8988T (cell line): ENCODE measurements around the gene HERC4.

Source experiments
- DNase-seq: peaks from one replicate; pipeline ENCODE4 v3.0.0; 2011

The HERC4 gene, protein sequence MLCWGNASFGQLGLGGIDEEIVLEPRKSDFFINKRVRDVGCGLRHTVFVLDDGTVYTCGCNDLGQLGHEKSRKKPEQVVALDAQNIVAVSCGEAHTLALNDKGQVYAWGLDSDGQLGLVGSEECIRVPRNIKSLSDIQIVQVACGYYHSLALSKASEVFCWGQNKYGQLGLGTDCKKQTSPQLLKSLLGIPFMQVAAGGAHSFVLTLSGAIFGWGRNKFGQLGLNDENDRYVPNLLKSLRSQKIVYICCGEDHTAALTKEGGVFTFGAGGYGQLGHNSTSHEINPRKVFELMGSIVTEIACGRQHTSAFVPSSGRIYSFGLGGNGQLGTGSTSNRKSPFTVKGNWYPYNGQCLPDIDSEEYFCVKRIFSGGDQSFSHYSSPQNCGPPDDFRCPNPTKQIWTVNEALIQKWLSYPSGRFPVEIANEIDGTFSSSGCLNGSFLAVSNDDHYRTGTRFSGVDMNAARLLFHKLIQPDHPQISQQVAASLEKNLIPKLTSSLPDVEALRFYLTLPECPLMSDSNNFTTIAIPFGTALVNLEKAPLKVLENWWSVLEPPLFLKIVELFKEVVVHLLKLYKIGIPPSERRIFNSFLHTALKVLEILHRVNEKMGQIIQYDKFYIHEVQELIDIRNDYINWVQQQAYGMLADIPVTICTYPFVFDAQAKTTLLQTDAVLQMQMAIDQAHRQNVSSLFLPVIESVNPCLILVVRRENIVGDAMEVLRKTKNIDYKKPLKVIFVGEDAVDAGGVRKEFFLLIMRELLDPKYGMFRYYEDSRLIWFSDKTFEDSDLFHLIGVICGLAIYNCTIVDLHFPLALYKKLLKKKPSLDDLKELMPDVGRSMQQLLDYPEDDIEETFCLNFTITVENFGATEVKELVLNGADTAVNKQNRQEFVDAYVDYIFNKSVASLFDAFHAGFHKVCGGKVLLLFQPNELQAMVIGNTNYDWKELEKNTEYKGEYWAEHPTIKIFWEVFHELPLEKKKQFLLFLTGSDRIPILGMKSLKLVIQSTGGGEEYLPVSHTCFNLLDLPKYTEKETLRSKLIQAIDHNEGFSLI

DNA sequence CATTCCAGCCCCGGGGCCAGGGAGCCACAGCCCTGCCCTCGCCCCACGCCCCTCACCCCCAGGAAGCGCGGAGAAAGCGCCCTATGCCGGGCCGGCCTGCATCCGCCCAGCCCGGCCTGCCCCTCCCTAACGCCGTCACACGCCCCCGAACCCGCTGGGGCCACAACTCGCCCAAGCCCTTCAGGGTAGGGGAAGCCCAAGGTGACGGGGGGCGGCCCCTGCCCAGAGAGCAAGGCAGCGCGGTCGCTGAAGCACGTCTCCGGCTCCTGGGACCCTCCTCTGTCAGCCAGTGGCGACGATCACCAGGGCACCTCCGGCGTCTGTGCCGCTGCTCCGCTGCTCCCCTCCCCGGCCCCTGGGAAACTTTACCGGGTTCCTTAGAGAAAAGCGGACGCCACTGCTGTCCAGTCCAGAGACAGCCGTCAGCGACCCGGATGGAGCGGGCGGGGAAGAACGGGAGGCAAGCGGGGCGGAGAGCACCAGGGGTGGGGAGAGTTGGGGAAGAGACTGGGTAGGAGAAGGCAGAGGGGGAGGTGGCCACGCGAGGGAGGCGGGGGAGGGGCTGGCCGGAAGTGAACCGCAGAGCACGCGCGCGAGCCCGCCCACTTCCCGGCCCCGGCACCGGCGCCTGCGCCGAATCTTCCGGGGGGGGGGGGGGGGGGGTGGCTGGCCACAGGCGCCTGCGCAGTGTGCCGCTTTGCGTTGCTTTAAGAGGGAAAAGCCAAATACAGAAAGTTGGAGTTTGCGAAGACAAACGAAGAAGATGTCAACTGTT is at the start of gene HERC4:
TSS of gene HERC4 (minus strand) at position 509 of the 775 bp plus-strand sequence. CDS start 2,175 bp downstream, outside the sequence.
- peak; percentile 77 for DNase-seq

DNA sequence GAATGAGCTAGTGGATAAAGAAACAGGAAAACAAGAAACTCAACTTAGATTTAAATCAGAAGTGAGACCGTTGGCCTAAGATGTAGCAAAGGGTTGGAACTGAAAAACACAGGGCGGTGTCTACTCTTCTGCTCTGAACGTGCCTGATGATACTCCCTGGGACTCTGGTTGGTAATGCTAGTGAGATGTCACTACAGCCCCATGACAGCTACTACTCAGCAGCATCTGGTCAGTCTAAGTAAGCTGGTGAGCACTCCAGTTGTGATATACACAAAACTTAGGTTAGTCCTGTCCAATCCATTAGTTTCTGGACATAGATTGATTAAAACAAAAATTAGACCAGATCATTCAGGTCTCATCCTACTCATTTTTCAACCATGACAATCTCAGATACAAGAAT is 49.6 kb upstream of the HERC4 start:
- no peak for DNase-seq

DNA sequence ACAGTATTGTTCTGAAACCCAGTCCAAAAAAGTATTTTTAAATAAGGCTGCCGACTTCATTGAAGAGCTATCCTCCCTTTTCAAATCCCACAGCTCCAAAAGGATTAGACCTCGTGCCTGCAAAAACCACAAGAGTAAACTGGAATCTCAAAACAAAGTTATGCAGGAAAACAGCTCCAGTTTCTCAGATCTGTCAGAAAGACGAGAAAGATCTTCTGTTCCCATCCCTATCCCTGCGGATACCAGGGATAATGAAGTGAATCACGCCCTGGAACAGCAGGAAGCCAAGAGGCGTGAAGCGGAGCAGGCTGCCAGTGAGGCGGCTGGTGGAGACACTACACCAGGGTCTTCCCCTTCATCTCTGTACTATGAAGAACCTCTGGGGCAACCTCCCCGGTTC is 46.8 kb upstream of the HERC4 start:
- DNase-seq = no peak

DNA sequence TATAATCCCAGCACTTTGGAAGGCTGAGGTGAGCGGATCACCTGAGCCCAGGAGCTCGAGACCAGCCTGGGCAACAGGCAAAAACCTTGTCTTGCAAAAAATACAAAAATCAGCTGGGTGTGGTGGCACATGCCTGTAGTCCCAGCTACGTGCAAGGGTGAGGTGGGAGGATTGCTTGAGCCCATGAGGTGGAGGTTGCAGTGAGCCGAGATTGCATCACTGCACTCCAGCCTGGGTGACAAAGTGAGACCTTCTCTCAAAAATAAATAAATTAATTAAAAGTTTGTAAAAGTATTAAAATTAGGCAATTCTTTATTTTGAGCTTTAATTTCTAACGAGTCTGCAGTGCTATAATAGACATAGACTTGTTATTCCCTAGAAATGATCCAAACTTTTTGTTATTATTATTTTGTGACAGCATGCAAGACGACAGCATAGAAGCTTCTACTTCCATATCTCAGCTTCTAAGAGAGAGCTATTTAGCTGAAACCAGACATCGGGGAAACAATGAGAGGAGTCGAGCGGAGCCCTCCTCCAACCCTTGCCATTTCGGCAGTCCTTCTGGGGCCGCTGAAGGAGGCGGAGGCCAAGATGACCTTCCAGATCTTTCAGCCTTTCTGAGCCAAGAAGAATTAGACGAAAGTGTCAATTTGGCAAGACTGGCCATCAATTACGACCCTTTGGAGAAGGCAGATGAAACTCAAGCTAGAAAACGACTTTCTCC is 46.1 kb upstream of the HERC4 start:
- no peak for DNase-seq

DNA sequence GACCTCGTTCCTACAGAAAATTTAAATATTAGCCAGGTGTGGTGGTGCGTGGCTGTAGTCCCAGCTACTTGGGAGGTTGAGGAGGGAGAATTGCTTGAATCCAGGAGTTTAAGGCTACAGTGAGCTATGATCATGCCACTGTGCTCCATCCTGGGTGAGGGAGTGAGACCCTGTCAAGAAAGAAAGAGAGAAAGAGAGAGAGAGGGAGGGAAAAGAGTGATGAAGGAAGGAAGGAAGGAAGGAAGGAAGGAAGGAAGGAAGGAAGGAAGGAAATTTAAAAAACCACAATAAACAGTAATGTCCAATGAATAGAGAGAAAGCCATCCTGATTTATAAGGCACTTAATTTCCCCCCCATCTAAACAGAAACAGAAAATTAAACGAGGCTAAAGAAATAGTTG is 43.6 kb upstream of the HERC4 start:
- DNase-seq = no peak

DNA sequence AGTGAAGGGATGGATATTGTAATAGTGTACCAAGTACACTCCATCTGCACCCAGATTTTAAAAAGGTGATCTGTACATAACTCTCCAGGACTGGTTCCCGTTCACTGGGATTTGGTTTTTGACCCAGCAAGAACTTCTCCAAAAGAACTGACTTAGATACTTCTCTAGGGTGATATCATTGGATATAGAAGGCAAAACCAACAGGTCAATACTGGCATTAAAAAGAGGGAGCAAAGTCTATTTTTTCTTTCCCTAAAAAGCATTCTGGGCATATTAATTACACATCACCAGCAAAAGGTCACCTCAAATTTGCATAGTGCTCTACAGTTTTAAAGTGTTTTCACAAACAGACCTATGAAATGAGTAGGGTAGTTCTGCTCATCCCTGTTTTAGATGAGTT is 37.8 kb upstream of the HERC4 start:
- no peak for DNase-seq

DNA sequence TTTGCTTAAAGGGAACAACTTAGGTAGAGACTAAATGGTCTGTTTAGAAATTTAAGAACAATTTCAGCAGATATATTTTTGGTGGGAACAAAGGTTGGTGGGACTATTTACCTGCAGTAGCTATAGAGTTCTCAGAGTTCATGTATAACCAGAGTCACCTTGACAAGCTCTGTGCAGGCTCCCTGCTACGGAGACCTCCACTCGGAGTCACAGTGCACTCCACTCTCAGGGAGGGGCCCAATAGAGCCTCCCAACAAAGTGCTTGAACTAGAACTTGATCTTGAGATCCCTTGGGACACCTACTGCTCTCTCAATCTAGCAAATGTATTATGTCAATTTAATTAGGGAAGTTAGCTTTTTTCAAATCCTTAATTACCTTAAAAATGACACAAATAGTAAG is 36.5 kb upstream of the HERC4 start:
- no peak for DNase-seq

DNA sequence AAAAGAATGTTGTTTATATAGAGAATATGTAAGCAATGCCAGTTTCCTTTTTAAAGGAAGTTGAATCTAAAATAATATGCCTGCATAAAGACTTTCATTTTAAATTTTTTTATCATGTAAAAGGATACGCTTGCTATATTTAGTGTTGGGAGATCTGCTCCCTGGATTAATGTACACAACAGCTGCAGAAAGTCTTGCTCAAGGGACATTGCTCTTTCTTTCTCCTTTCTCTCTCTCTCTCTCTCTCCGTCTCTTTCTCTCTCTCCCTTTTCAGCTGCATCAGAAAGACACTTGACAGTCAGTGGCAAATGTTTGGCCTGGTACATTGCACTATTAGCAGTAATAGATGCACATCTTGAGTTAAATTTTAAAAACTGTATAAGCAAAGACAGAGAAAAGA is 34.9 kb upstream of the HERC4 start:
- no peak for DNase-seq

DNA sequence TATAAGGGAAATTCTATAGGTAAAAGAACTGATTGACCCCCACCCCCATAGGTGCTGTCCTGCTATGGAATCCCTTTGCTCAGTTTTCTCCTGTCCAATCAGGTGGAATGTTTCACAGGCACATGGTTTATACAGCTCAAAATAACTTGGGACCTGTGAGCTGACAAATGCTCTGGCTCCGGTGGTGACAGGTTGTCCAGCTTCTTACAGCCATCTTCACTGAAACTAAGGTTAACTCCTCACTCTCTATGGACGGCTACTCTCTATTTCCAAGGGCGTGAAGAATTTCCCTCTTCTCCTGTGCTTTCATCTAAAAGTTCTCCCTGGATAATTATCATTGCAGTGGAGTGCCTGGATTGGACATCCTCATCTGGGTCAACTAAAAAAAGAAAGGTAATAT is 34.2 kb upstream of the HERC4 start, which contains the start of gene MYPN:
TSS of gene MYPN (plus strand) at position 158 of the 400 bp plus-strand sequence. CDS start 11,951 bp downstream, outside the sequence.
- no peak for DNase-seq

DNA sequence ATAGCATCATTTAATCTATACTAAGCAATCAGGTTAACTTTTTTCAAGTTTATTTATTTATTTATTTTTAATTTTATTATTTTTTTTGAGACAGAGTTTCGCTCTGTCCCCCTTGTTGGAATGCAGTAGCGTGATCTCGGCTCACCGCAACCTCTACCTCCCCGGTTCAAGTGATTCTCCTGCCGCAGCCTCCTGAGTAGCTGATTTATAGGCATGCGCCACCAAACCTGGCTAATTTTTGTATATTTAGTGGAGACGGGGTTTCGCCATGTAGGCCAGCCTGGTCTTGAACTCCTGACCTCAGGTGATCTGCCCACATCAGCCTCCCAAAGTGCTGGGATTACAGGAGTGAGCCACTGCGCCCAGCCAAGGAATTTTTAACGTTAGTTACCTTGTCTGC is 33.6 kb upstream of the HERC4 start:
- DNase-seq = no peak

DNA sequence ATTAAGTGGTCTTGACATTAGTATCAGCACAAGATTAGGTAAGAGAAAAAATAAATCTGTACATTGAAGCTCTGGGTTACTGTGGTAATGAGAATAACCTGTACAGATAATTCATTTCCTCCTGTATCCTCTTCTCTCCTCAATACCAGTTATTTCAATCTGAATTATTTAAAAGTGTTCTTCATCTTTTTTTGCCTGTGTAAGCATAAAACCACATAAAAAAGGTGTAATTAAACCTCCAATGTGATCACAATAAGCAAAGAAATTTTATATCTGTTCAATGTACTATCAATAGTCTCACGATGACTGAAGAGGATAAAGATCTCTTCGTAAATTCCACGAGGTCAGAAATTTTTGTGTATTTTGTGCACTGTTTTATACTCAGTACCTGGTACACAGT is 33.0 kb upstream of the HERC4 start:
- no peak for DNase-seq

DNA sequence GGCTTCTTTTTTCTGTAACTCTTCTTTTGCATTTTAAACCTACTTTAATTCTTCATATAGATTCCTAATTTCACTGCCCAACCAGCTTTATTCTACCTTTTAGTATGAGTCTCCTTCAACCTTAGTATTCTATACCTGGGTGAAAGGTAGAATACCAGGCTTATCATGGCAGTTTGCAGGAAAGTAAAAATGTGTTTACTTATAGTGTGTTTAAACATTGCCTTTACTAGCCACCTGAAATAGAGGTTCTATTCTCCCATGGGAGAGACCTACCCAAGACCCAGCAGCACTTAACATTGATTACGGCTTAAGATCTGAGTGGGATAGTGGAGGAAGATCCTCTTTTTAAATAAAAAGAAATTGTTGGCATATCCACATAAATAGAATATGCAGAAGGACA is 32.6 kb upstream of the HERC4 start:
- DNase-seq = no peak

DNA sequence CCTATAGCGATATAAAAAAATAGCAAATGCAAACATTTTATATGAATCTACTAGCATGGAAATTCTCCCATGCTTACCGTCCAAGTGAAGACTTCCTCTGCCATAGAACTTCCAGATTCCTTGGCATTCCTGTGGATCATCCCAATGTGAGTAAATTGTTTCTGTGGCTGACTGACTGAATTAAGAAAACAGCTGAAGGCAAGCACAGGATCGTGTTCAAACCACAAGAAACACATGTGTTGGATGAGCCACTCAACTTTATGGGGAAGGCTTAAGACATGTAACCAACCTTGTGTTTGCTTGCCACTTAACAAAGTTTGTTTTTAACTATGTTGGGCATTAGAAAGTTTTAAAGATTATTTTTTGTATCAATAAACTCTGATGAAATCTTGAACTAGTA is 31.6 kb upstream of the HERC4 start:
- no peak for DNase-seq

DNA sequence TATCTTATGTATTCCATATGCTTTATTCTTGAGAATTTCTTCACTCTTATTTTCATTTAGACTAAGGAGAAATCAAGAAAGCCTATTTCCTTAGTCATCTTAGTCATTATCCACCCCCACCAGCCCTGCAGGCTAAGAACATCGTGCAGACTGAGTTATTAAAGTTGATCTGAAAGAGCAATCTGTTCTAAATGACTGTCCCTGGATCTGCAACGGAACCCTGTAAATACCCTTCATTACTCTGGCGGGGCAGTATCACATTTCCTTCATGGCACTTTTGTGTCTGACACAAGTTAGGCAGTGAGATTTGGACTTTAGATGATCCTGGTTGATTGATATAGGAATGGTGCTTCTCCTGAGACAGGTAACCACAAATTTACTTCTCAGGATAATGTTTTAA is 30.7 kb upstream of the HERC4 start:
- no peak for DNase-seq

DNA sequence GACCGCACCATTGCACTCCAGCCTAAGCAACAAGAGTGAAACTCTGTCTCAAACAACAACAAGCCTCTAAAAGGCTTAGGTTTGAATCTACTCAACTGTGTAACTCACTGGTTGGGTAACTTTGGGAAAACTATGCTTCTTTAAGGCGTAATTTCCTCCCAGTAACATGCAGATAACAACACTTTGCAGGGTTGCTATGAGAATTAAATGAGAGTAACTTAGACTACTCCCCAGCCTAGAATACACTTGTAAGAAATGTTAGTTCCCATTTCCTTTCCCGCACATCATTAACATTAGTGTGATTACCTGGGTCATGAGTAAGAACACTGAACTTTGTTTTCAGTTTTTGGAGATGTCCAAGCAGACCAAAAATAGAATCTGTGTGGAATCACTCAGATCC is 28.8 kb upstream of the HERC4 start:
- DNase-seq = no peak

DNA sequence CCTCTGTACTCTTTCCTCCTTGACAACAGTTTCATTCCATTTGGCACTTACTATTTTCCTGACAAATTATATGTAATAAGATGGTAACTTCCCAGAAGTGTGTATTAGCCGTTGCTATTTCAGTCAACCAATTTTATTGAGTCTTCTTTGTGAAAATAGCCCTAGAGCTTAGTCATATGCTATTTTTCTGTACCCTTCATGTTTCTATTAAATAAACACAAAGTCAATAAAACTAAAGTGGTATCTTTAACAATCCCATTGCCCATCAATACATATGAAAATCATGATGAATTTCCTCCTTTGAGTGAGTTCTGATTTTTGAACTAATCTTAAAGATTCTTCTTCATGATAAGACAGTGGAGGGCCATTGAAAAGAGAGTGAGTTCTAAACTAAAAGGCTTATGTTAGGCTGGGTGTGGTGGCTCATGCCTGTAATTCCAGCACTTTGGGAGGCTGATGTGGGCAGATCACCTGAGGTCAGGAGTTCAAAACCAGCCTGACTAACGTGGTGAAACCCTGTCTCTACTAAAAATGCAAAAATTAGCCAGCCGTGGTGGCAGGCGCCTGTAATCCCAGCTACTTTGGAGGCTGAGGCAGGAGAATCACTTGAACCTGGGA is 28.3 kb upstream of the HERC4 start:
- DNase-seq = no peak

DNA sequence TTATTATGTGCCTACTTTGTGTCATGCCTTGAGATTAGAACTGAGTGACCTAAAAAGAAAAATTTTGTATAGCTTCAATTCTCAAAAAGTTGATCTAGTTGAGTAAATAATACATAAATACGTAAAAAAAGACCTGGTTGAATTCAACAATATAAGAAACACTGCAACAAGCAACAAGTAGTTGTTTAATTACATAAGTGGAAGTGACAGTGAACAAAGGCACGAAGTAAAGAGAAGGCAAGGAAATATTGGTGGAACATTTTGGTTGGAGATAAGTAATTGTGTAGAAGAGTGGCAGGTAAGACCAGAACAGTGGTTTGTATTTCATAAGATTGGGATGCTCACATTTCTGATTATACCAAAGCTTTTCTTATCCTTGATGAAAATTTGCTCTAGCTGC is 26.0 kb upstream of the HERC4 start:
- DNase-seq = no peak

DNA sequence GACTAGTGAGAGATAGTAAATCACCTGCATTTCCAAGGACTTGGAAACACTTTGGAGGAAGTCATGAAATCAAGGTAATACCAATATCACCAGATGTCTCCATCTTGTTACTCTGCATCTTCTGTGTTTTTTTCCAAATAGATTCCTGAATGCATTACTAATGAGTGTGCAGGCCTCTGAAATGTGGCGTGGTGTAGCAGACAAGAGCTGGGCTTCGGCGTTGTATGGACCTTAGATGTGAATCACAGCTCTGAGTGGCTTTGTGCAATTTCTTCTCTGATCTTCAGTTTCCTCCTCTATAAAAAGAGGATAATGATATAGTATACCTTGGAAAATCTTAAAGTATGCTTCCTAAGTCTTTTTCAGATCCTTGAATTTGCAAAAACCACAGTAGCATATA is 24.7 kb upstream of the HERC4 start:
- DNase-seq = no peak

DNA sequence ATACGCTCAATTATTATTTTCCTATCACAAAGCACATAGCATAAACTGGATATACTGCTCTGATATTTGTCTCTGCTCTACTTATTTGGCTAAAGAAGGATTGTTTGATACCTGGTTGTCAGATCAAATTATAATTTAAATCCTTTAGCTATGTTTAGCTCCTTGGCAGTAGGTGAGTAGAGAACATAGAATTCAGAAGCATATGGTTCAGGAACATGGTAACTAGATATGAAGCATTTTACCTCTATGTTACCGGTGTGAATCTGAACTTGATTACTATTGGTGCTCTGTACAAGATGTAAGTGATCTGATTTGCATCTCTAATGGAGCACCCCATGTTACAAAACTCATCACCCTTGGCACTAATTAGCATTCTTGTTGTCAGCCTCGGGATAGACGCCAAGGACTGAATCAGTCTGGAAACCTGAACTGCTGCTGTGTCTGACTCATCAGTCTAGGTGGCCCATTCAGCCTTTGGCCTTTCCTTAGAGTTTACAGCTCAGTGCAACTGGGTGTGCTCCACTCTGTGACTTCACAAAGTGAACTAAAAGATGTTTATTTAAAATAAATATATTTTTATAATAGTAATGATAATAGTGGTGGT is 21.9 kb upstream of the HERC4 start:
- DNase-seq = no peak

DNA sequence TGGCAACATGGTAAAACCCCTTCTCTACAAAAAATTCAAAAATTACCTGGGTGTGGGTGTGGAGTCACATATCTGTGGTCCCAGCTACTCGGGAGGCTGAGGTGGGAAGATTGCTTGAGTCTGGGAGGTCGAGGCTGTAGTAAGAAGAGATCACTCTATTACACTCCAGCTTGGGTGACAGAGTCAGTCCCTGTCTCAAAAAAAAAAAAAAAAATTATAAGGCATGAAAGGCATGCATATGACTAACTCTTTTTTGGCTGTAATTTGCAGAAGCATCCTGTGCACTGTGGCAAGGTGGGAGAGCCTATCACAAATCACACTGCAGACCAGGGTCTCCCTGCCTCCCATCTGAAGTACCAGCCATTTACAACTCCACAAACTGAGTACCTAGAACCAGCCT is 20.1 kb upstream of the HERC4 start:
- no peak for DNase-seq

DNA sequence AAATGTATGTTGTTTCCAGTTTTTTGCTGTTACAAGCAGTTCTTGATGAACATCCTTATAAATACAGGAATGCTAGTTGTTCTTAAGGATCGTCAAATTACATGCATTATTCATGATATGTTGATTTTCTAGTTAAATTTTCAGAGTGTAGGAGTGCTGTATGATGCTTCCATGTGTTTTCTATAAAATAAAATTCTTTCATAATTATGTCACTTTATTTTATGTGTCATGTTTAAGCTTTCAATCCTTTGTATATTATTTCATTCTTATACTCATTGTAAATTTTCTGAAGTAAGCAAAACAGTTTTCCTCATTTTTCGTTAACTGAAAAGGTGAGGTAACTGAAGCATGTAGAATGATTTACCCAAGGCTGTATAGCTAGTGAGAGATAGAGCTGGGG is 17.4 kb upstream of the HERC4 start:
- DNase-seq = no peak
